Measurements from ENCODE around the gene PHF21B.
"Not testable (repeated sequence)": the region's sequence is repeated elsewhere in the genome, so short reads cannot be mapped to it uniquely, and the experiment has no call there.

Gene PHF21B

GRCh38 chr22:45009606-45010531 lies at the start of gene PHF21B:
Gene PHF21B, minus strand, starts transcription at chr22:45010005. Its CDS starts 456 bp downstream, at chr22:45009549.
- H3K4me3 ChIP-seq, result peak within 1 kb of the TSS in 6 of 7 experiments; percentile 22 to 45 (median 34)
- H3K27ac ChIP-seq, result no peak within 1 kb of the TSS

GRCh38 chr22:45059296-45059695 lies 49.5 kb upstream of the PHF21B start:
- H3K27ac ChIP-seq, result no peak overlapping the region
- H3K4me3 ChIP-seq, result no peak overlapping the region

GRCh38 chr22:45058622-45058912 lies 48.8 kb upstream of the PHF21B start:
- no peak overlapping the region for H3K27ac ChIP-seq
- H3K4me3 ChIP-seq, result no peak overlapping the region

GRCh38 chr22:45055936-45056335 lies 46.1 kb upstream of the PHF21B start:
- H3K4me3 ChIP-seq, result no peak overlapping the region
- no peak overlapping the region for H3K27ac ChIP-seq

- Histone ChIP-seq H3K27ac (no peak overlapping the region), H3K4me3 (no peak overlapping the region)
Observed at GRCh38 chr22:45053571-45053970, 43.8 kb upstream of the PHF21B start.

GRCh38 chr22:45053094-45053493 lies 43.3 kb upstream of the PHF21B start:
- Histone ChIP-seq H3K4me3 (no peak overlapping the region), H3K27ac (no peak overlapping the region)

GRCh38 chr22:45052665-45053064 lies 42.9 kb upstream of the PHF21B start:
- H3K4me3 ChIP-seq, H3K27ac ChIP-seq: not testable (repeated sequence)

GRCh38 chr22:45051946-45052345 lies 42.1 kb upstream of the PHF21B start:
- Histone ChIP-seq H3K4me3 (no peak overlapping the region), H3K27ac (no peak overlapping the region)

GRCh38 chr22:45051419-45051818 lies 41.6 kb upstream of the PHF21B start:
- Histone ChIP-seq H3K4me3 (no peak overlapping the region), H3K27ac (no peak overlapping the region)

GRCh38 chr22:45047260-45047659 lies 37.5 kb upstream of the PHF21B start:
- Histone ChIP-seq H3K27ac (no peak overlapping the region), H3K4me3 (no peak overlapping the region)

- Histone ChIP-seq H3K27ac (no peak overlapping the region), H3K4me3 (no peak overlapping the region)
Observed at GRCh38 chr22:45045208-45045607, 35.4 kb upstream of the PHF21B start.

- H3K4me3 ChIP-seq, result no peak overlapping the region
- no peak overlapping the region for H3K27ac ChIP-seq
Observed at GRCh38 chr22:45042263-45042662, 32.5 kb upstream of the PHF21B start.

GRCh38 chr22:45039133-45039532 lies 29.3 kb upstream of the PHF21B start:
- Histone ChIP-seq H3K4me3 (no peak overlapping the region), H3K27ac (no peak overlapping the region)

- Histone ChIP-seq H3K4me3 (no peak overlapping the region), H3K27ac (no peak overlapping the region)
Observed at GRCh38 chr22:45036154-45036553, 26.3 kb upstream of the PHF21B start.

- Histone ChIP-seq H3K27ac (no peak overlapping the region), H3K4me3 (no peak overlapping the region)
Observed at GRCh38 chr22:45034821-45035220, 25.0 kb upstream of the PHF21B start.

GRCh38 chr22:45034156-45034555 lies 24.4 kb upstream of the PHF21B start:
- Histone ChIP-seq H3K4me3 (no peak overlapping the region), H3K27ac (no peak overlapping the region)

- Histone ChIP-seq H3K4me3 (no peak overlapping the region), H3K27ac (no peak overlapping the region)
Observed at GRCh38 chr22:45033136-45033535, 23.3 kb upstream of the PHF21B start.

- Histone ChIP-seq H3K27ac (no peak overlapping the region), H3K4me3 (no peak overlapping the region)
Observed at GRCh38 chr22:45031629-45032403, 22.0 kb upstream of the PHF21B start.

- no peak overlapping the region for H3K4me3 ChIP-seq
- no peak overlapping the region for H3K27ac ChIP-seq
Observed at GRCh38 chr22:45029501-45029900, 19.7 kb upstream of the PHF21B start.

GRCh38 chr22:45026511-45026910 lies 16.7 kb upstream of the PHF21B start:
- H3K27ac ChIP-seq, result no peak overlapping the region
- no peak overlapping the region for H3K4me3 ChIP-seq

- Histone ChIP-seq H3K27ac (no peak overlapping the region), H3K4me3 (no peak overlapping the region)
Observed at GRCh38 chr22:45023431-45023830, 13.6 kb upstream of the PHF21B start.
